HepG2 (cell line): ENCODE measurements around the gene TRAPPC1. TPM values are rescaled to one million over a fixed set of nuclear protein-coding genes. Genes with fewer than 3 reads are reported as not detected.
A peak's percentile ranks its signal among the peaks of the same experiment; 100 is the strongest.

Experiments
- ARHGAP35 ChIP-seq: sonication (generic); formaldehyde crosslinking; IDR thresholded peaks from 2 replicates; pipeline ENCODE4 v1.9.0; 2022; ENCODE audit warnings: mild to moderate bottlenecking, inconsistent platforms, moderate library complexity, missing genetic modification reagents, borderline replicate concordance
- CREM ChIP-seq, 2 experiments: sonication (generic) in 1 of 2; formaldehyde crosslinking in 1 of 2; IDR thresholded peaks; 2 replicates each; pipeline versions ENCODE4 v1.4.0 to v1.6.1; 2016 to 2020; ENCODE audit warnings: antibody characterized with exemption in 1 of 2, mild to moderate bottlenecking in 1 of 2, missing genetic modification reagents in 1 of 2
- EED ChIP-seq: sonication (generic); formaldehyde crosslinking; IDR thresholded peaks from 2 replicates; pipeline ENCODE4 v1.5.0; 2020; ENCODE audit warnings: mild to moderate bottlenecking, missing genetic modification reagents
- ELF4 ChIP-seq: sonication (generic); formaldehyde crosslinking; IDR thresholded peaks from 2 replicates; pipeline ENCODE4 v1.5.0; 2020; ENCODE audit warnings: missing genetic modification reagents, mild to moderate bottlenecking, moderate library complexity, borderline replicate concordance
- ESRRA ChIP-seq: sonication (generic); formaldehyde crosslinking; IDR thresholded peaks from 2 replicates; pipeline ENCODE4 v1.5.1; 2020; ENCODE audit warnings: mild to moderate bottlenecking, low read depth, missing genetic modification reagents
- FLYWCH1 ChIP-seq: sonication (generic); formaldehyde crosslinking; IDR thresholded peaks from 2 replicates; pipeline ENCODE4 v1.8.1; 2023; ENCODE audit warnings: mild to moderate bottlenecking, missing genetic modification reagents
- FOXK2 ChIP-seq: fragments of 450-650 bp; IDR thresholded peaks from 2 replicates; pipeline ENCODE4 v1.6.1; 2016
- KDM5B ChIP-seq: sonication (generic); formaldehyde crosslinking; IDR thresholded peaks from 2 replicates; pipeline ENCODE4 v1.4.0; 2020; ENCODE audit warnings: missing genetic modification reagents, mild to moderate bottlenecking, borderline replicate concordance
- KLF15 ChIP-seq: sonication (generic); formaldehyde crosslinking; IDR thresholded peaks from 2 replicates; pipeline ENCODE4 v1.8.1; 2023; ENCODE audit warnings: borderline replicate concordance, mild to moderate bottlenecking, inconsistent platforms, missing genetic modification reagents, mixed read lengths
- KLF16 ChIP-seq, 2 experiments: sonication (generic) in 1 of 2; formaldehyde crosslinking in 1 of 2; IDR thresholded peaks; 2 replicates each; pipeline versions ENCODE4 v1.6.1 to v1.8.0; 2016 to 2023; ENCODE audit warnings: missing genetic modification reagents in 2 of 2, missing compliant biosample characterization in 1 of 2
- MATR3 ChIP-seq: sonication (generic); formaldehyde crosslinking; IDR thresholded peaks from 2 replicates; pipeline ENCODE4 v1.4.0; 2020; ENCODE audit warnings: missing genetic modification reagents
- MYC ChIP-seq: sonication (generic); formaldehyde crosslinking; IDR thresholded peaks from 2 replicates; pipeline ENCODE4 v1.9.0; 2021; ENCODE audit warnings: missing genetic modification reagents, borderline replicate concordance
- NCOA1 ChIP-seq: sonication (generic); formaldehyde crosslinking; IDR thresholded peaks from 2 replicates; pipeline ENCODE4 v1.9.0; 2021; ENCODE audit warnings: missing genetic modification reagents
- RAD51 ChIP-seq: fragments of 450-650 bp; IDR thresholded peaks from 2 replicates; pipeline ENCODE4 v1.6.1; 2016; ENCODE audit warnings: borderline replicate concordance
- RXRB ChIP-seq: IDR thresholded peaks from 2 replicates; pipeline ENCODE4 v1.6.1; 2016; ENCODE audit warnings: borderline replicate concordance, missing genetic modification reagents, missing compliant biosample characterization
- SSRP1 ChIP-seq: IDR thresholded peaks from 2 replicates; pipeline ENCODE4 v1.6.1; 2016; ENCODE audit warnings: control low read depth
- TBX2 ChIP-seq: sonication (generic); formaldehyde crosslinking; IDR thresholded peaks from 2 replicates; pipeline ENCODE4 v1.5.0; 2020; ENCODE audit warnings: missing genetic modification reagents, mild to moderate bottlenecking, borderline replicate concordance
- ZBTB42 ChIP-seq: sonication (generic); formaldehyde crosslinking; IDR thresholded peaks from 2 replicates; pipeline ENCODE4 v1.5.0; 2020; ENCODE audit warnings: mild to moderate bottlenecking, missing genetic modification reagents
- ZNF3 ChIP-seq: IDR thresholded peaks from 2 replicates; pipeline ENCODE4 v1.7.0; 2017; ENCODE audit warnings: inconsistent platforms
- ZNF501 ChIP-seq: sonication (generic); formaldehyde crosslinking; IDR thresholded peaks from 2 replicates; pipeline ENCODE4 v1.5.1; 2020; ENCODE audit warnings: mild to moderate bottlenecking, moderate library complexity, missing genetic modification reagents
- ZNF615 ChIP-seq: sonication (generic); formaldehyde crosslinking; IDR thresholded peaks from 2 replicates; pipeline ENCODE4 v1.5.0; 2020; ENCODE audit warnings: mild to moderate bottlenecking, missing genetic modification reagents, borderline replicate concordance
- ZNF761 ChIP-seq: sonication (generic); formaldehyde crosslinking; conservative IDR thresholded peaks from 2 replicates; pipeline ENCODE4 v1.4.0; 2020; ENCODE audit warnings: mild to moderate bottlenecking, missing genetic modification reagents
- ZNF773 ChIP-seq: sonication (generic); formaldehyde crosslinking; IDR thresholded peaks from 2 replicates; pipeline ENCODE4 v1.4.0; 2020; ENCODE audit warnings: missing genetic modification reagents, borderline replicate concordance
- ZNF788 ChIP-seq: sonication (generic); formaldehyde crosslinking; IDR thresholded peaks from 2 replicates; pipeline ENCODE4 v1.5.0; 2020; ENCODE audit warnings: mild to moderate bottlenecking, missing genetic modification reagents, borderline replicate concordance
- ZNF839 ChIP-seq: sonication (generic); formaldehyde crosslinking; IDR thresholded peaks from 2 replicates; pipeline ENCODE4 v1.4.0; 2020; ENCODE audit warnings: missing genetic modification reagents, mild to moderate bottlenecking, borderline replicate concordance
- polyA plus RNA-seq, 8 experiments: library from polyadenylated mRNA; depleted of rRNA in 3 of 8; stranded (reverse) in 7 of 8; unstranded in 1 of 8; fragments of >200 nt; fragmentation: Illumina TruSeq in 4 of 8; extraction: Trizol in 4 of 8; gene quantifications; 2 replicates each; pipeline versions ENCODE4 v1.2.1 to v1.2.3, GENCODE V29; 2011 to 2016; ENCODE audit warnings: low read depth in 4 of 8, missing spikeins in 1 of 8, mixed read lengths in 1 of 8; ENCODE audit not compliant: insufficient read depth in 1 of 8
- total RNA-seq, 5 experiments: library from RNA; depleted of rRNA; stranded (reverse); fragments of >200 nt; fragmentation: Illumina TruSeq; extraction: Trizol; gene quantifications; 2 replicates each; pipeline ENCODE4 v1.2.3, GENCODE V29; 2016; ENCODE audit warnings: low read depth in 1 of 5
- TF ChIP-seq, protein P1 (sequence below): sonication (generic); formaldehyde crosslinking; IDR thresholded peaks from 2 replicates; pipeline ENCODE4 v1.8.1; 2023; ENCODE audit warnings: mild to moderate bottlenecking, moderate library complexity, missing genetic modification reagents
- TF ChIP-seq, protein P2 (sequence below): sonication (generic); formaldehyde crosslinking; IDR thresholded peaks from 2 replicates; pipeline ENCODE4; 2020; ENCODE audit warnings: missing genetic modification reagents, mild to moderate bottlenecking, borderline replicate concordance

Gene TRAPPC1
- total and polyA plus RNA-seq, 2 of the 13 experiments (the other 11 are each of a cell fraction or from before 2014, with no cell fraction given), result 28.1 to 44.9 TPM

DNA sequence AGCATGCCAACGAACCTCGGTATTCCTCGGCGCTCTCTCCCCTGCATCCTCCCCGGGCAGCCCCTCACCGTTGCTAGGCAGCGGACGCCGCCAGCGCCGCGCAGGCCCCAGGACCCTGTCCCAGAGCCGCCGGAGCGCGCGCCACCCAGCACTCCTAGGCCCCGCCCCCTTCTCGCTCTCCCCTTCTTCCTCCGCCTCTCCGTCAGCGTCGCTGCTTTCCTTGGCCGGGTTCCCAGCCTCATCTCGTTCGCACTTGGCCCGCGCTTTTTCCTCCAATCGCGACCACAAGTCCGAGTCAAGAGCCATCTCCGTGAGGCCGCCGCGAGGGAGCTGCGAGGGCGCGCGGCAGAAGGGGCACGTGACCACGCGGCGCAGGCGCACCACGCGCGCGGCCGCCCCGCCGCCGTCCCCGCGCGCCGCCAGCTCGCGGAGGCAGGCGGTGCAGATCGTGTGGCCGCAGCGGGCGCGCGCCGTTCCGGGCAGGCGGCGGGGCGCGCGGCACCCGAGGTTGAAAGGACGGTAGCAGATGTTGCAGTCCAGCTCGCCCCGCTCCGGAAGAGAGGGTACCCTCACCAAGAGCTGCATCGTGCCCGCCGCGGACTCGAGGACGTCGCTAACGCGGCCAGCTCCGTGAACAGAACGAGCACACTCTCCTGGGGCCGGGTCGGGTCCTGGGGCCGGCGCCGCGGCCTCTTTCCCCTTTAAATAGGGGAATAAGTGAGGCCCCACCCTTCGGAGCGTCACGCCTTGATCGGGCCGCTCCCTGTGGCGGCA is 15.9 kb downstream of the TRAPPC1 start, which contains the start of gene RNF227 (continued):
- TF ChIP-seq KLF16 (CRISPR knock-in tag; IDR thresholded peaks at IDR 0.05), result peak in 1 of 2 experiments; percentile 84; a peak in 2 of 4 replicates
- TF ChIP-seq KLF15 (CRISPR knock-in tag), result peak; percentile 61; the same call in 1 of the 2 replicates
- no peak for TF ChIP-seq ELF4 (CRISPR knock-in tag)
- peak; percentile 76; the same call in 1 of the 2 replicates for TF ChIP-seq EED
- no peak for TF ChIP-seq MATR3 (CRISPR knock-in tag)
- TF ChIP-seq, protein P1, sequence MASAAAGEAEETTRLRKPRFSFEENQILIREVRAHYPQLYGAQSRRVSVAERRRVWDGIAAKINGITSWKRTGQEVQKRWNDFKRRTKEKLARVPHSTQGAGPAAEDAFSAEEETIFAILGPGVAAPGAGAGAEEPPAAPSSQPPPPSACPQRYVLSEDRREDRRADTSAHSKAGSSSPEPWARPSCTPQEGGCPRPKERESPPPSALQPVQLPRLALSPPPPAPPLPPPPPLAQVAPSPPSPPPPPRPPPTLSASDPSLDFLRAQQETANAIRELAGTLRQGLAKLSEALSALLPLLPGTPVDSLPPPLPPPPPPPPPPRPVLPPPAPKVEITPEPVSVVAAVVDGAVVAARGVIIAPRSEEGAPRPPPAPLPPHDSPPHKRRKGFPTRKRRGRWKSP (CRISPR knock-in tag), result peak; percentile 77; the same call in 1 of the 2 replicates
- no peak for TF ChIP-seq ZNF615 (CRISPR knock-in tag)
- TF ChIP-seq ZNF3 (CRISPR knock-in tag), result no peak
- no peak for TF ChIP-seq SSRP1
- TF ChIP-seq CREM (IDR thresholded peaks at IDR 0.05), result no peak
- no peak for TF ChIP-seq CREM (CRISPR knock-in tag; IDR thresholded peaks at IDR 0.05)
- TF ChIP-seq NCOA1 (CRISPR knock-in tag), result no peak
- TF ChIP-seq RAD51, result peak; percentile 53
- TF ChIP-seq FLYWCH1 (CRISPR knock-in tag), result 0 out of 2 replicates have a peak, but pooled peaks have one; percentile 21
- TF ChIP-seq ZBTB42 (CRISPR knock-in tag), result peak; percentile 89
- peak; percentile 49; the same call in 1 of the 2 replicates for TF ChIP-seq ZNF788
- TF ChIP-seq ESRRA (CRISPR knock-in tag), result no peak; the same call in 1 of the 2 replicates
- TF ChIP-seq ARHGAP35 (CRISPR knock-in tag), result peak; percentile 84; the same call in 1 of the 2 replicates
- TF ChIP-seq FOXK2, result no peak
- peak; percentile 10; the same call in 1 of the 2 replicates for TF ChIP-seq RXRB (CRISPR knock-in tag)
- TF ChIP-seq TBX2 (CRISPR knock-in tag), result peak; percentile 56; the same call in 1 of the 2 replicates
- peak; percentile 93 for TF ChIP-seq ZNF773 (CRISPR knock-in tag)
- peak; percentile 81 for TF ChIP-seq MYC (CRISPR knock-in tag)
- TF ChIP-seq, protein P2, sequence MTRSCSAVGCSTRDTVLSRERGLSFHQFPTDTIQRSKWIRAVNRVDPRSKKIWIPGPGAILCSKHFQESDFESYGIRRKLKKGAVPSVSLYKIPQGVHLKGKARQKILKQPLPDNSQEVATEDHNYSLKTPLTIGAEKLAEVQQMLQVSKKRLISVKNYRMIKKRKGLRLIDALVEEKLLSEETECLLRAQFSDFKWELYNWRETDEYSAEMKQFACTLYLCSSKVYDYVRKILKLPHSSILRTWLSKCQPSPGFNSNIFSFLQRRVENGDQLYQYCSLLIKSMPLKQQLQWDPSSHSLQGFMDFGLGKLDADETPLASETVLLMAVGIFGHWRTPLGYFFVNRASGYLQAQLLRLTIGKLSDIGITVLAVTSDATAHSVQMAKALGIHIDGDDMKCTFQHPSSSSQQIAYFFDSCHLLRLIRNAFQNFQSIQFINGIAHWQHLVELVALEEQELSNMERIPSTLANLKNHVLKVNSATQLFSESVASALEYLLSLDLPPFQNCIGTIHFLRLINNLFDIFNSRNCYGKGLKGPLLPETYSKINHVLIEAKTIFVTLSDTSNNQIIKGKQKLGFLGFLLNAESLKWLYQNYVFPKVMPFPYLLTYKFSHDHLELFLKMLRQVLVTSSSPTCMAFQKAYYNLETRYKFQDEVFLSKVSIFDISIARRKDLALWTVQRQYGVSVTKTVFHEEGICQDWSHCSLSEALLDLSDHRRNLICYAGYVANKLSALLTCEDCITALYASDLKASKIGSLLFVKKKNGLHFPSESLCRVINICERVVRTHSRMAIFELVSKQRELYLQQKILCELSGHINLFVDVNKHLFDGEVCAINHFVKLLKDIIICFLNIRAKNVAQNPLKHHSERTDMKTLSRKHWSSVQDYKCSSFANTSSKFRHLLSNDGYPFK, result no peak; the same call in 1 of the 2 replicates
- 0 out of 2 replicates have a peak, but pooled peaks have one; percentile 40 for TF ChIP-seq ZNF839 (CRISPR knock-in tag)
- TF ChIP-seq KDM5B (CRISPR knock-in tag), result peak; percentile 91
- TF ChIP-seq ZNF501, result no peak; the same call in 1 of the 2 replicates
- TF ChIP-seq ZNF761 (CRISPR knock-in tag), result peak; percentile 76; the same call in 1 of the 2 replicates
